HepG2 (cell line): ENCODE results near the gene ZNF831. TPM values are rescaled to one million over a fixed set of nuclear protein-coding genes. Genes with fewer than 3 reads are reported as not detected.

Experiments
- ATAC-seq: fragments of 200-7000 bp; cut with Tn5 transposase; 3 replicates; pipeline ENCODE4 v1.9.1; 2020; ENCODE audit warnings: mild to moderate bottlenecking, moderate library complexity
- BruUV-seq: library from RNA; stranded (reverse); fragments of 400-500 nt; replicated peaks from 2 replicates; lab custom pipeline; 2021; lab: Mats Ljungman, UMichigan
- CTCF ChIA-PET: fragments of 300-600 bp; formaldehyde crosslinking; extraction: SDS; loops from one replicate; lab custom pipeline; 2021; ENCODE audit warnings: low total read pairs, inconsistent platforms, low intra/inter-chr PET ratio; lab: Yijun Ruan, JAX
- POLR2A ChIA-PET: fragments of 350-600 bp; sonication (Branson Sonifier 250); formaldehyde crosslinking; loops from one replicate; lab custom pipeline; 2020; ENCODE audit warnings: antibody characterized with exemption, inconsistent platforms; lab: Yijun Ruan, JAX
- DNase-seq: peaks from one replicate; pipeline ENCODE4 v3.0.0-alpha.2; 2015; ENCODE audit warnings: low spot score
- FAIRE-seq: peaks from 3 replicates; lab custom pipeline; 2011; peaks lifted over from hg19 to GRCh38; lab: Jason Lieb, UNC
- H2AFZ ChIP-seq: one replicate; pipeline ENCODE4 v1.6.1; 2011; ENCODE audit warnings: low read length, inconsistent platforms
- H3K27ac ChIP-seq: fragments of 300-600 bp; 3 replicates; pipeline ENCODE4 v1.8.0; 2011; ENCODE audit warnings: mixed run types, mild to moderate bottlenecking, mixed read lengths, low read length, inconsistent platforms; ENCODE audit not compliant: insufficient read depth; ENCODE audit errors: extremely low read length
- H3K27me3 ChIP-seq, 2 experiments: fragments of 200-600 bp in 1 of 2; 2 replicates in 1 of 2; 3 replicates in 1 of 2; pipeline versions ENCODE4 v1.6.0 to v1.8.0; 2011; ENCODE audit warnings: low read length in 2 of 2, mild to moderate bottlenecking in 2 of 2, moderate library complexity in 2 of 2, inconsistent platforms in 1 of 2; ENCODE audit not compliant: insufficient read depth in 2 of 2, control insufficient read depth in 1 of 2
- H3K36me3 ChIP-seq, 2 experiments: fragments of 200-600 bp in 1 of 2; replicated peaks in 1 of 2; 2 replicates in 1 of 2; 3 replicates in 1 of 2; pipeline versions ENCODE4 v1.5.1 to v1.8.0; 2011; ENCODE audit warnings: low read length in 2 of 2, inconsistent platforms in 1 of 2; ENCODE audit not compliant: insufficient read depth in 2 of 2, control insufficient read depth in 1 of 2
- H3K4me1 ChIP-seq: 2 replicates; pipeline ENCODE4 v1.5.1; 2012; ENCODE audit warnings: low read length, inconsistent platforms; ENCODE audit not compliant: insufficient read depth
- H3K4me2 ChIP-seq: 2 replicates; pipeline ENCODE4 v1.6.0; 2011; ENCODE audit warnings: low read depth, low read length, inconsistent platforms
- H3K4me3 ChIP-seq, 3 experiments: fragments of 200-600 bp in 1 of 3; sonication (generic), shearing (Covaris generic) in 1 of 3; replicated peaks in 1 of 3; 2 replicates each; pipeline ENCODE4 v1.5.1; 2011 to 2016; ENCODE audit warnings: low read length in 3 of 3, inconsistent platforms in 2 of 3, low read depth in 2 of 3, mild to moderate bottlenecking in 2 of 3, control low read depth in 1 of 3, mixed read lengths in 1 of 3; ENCODE audit not compliant: insufficient read depth in 1 of 3
- H3K79me2 ChIP-seq: one replicate; pipeline ENCODE4 v1.6.1; 2011; ENCODE audit warnings: low read length, inconsistent platforms; ENCODE audit not compliant: insufficient read depth
- H3K9ac ChIP-seq: 2 replicates; pipeline ENCODE4 v1.6.0; 2011; ENCODE audit warnings: mild to moderate bottlenecking, low read depth, low read length, inconsistent platforms; ENCODE audit not compliant: insufficient read depth
- H3K9me3 ChIP-seq: 2 replicates; pipeline ENCODE4 v1.5.1; 2012; ENCODE audit warnings: mild to moderate bottlenecking, low read length
- H4K20me1 ChIP-seq: 2 replicates; pipeline ENCODE4 v1.6.0; 2011; ENCODE audit warnings: inconsistent platforms, mild to moderate bottlenecking, low read length, moderate library complexity; ENCODE audit not compliant: insufficient read depth
- ASH2L ChIP-seq: fragments of 300-600, 200-600 bp; sonication (generic); IDR thresholded peaks from 2 replicates; pipeline ENCODE4 v1.7.0; 2017; ENCODE audit warnings: low read depth, mild to moderate bottlenecking, moderate library complexity, mixed read lengths, low read length; ENCODE audit not compliant: insufficient read length
- CREB1 ChIP-seq, 2 experiments: fragments of 450-650 bp in 1 of 2; IDR thresholded peaks; 2 replicates each; pipeline ENCODE4 v1.6.1; 2016 to 2017; ENCODE audit warnings: control low read depth in 1 of 2, mild to moderate bottlenecking in 1 of 2, missing compliant biosample characterization in 1 of 2, missing genetic modification characterization in 1 of 2
- GATAD2A ChIP-seq: IDR thresholded peaks from 2 replicates; pipeline ENCODE4 v1.6.1; 2016
- GPN1 ChIP-seq: sonication (generic); formaldehyde crosslinking; IDR thresholded peaks from 2 replicates; pipeline ENCODE4 v1.5.1; 2020; ENCODE audit warnings: missing genetic modification reagents, borderline replicate concordance
- HBP1 ChIP-seq: IDR thresholded peaks from 2 replicates; pipeline ENCODE4 v1.6.1; 2016; ENCODE audit warnings: low read depth, control low read depth
- JUN ChIP-seq: sonication (generic); formaldehyde crosslinking; IDR thresholded peaks from 2 replicates; pipeline ENCODE4 v1.4.0; 2020; ENCODE audit warnings: mild to moderate bottlenecking, missing genetic modification reagents
- KDM1A ChIP-seq: IDR thresholded peaks from 2 replicates; pipeline ENCODE4 v1.6.1; 2016; ENCODE audit warnings: missing compliant biosample characterization
- KLF15 ChIP-seq: sonication (generic); formaldehyde crosslinking; IDR thresholded peaks from 2 replicates; pipeline ENCODE4 v1.8.1; 2023; ENCODE audit warnings: borderline replicate concordance, mild to moderate bottlenecking, inconsistent platforms, missing genetic modification reagents, mixed read lengths
- ONECUT2 ChIP-seq: sonication (generic); formaldehyde crosslinking; IDR thresholded peaks from 2 replicates; pipeline ENCODE4 v1.4.0; 2020; ENCODE audit warnings: missing genetic modification reagents
- RBFOX2 ChIP-seq: fragments of 200-400 bp; formaldehyde crosslinking; IDR thresholded peaks from 2 replicates; pipeline ENCODE4 v1.6.1; 2017; ENCODE audit warnings: low read depth, mild to moderate bottlenecking, low read length
- THRA ChIP-seq: sonication (generic); formaldehyde crosslinking; IDR thresholded peaks from 2 replicates; pipeline ENCODE4 v1.4.0; 2020; ENCODE audit warnings: missing genetic modification reagents, borderline replicate concordance
- ZNF24 ChIP-seq: fragments of 450-650 bp; IDR thresholded peaks from 2 replicates; pipeline ENCODE4 v1.6.1; 2017; ENCODE audit warnings: antibody characterized with exemption, mild to moderate bottlenecking
- ZNF350 ChIP-seq: sonication (generic); formaldehyde crosslinking; IDR thresholded peaks from 2 replicates; pipeline ENCODE4 v1.4.0; 2020; ENCODE audit warnings: mild to moderate bottlenecking, low read depth, missing genetic modification reagents, borderline replicate concordance
- ZNF598 ChIP-seq: sonication (generic); formaldehyde crosslinking; IDR thresholded peaks from 2 replicates; pipeline ENCODE4 v1.5.1; 2020; ENCODE audit warnings: mild to moderate bottlenecking, missing genetic modification reagents, borderline replicate concordance
- ZNF770 ChIP-seq: sonication (generic); formaldehyde crosslinking; IDR thresholded peaks from 2 replicates; pipeline ENCODE4 v1.5.0; 2020; ENCODE audit warnings: mild to moderate bottlenecking, missing genetic modification reagents
- ZNF792 ChIP-seq: IDR thresholded peaks from 2 replicates; pipeline ENCODE4 v1.6.1; 2016
- ZNF800 ChIP-seq: sonication (generic); formaldehyde crosslinking; IDR thresholded peaks from 2 replicates; pipeline ENCODE4 v1.4.0; 2020; ENCODE audit warnings: missing genetic modification reagents
- WGBS: methylation state at CpG from one replicate; pipeline ENCODE4 v1.1.6; 2017; ENCODE audit warnings: low lambda C conversion rate; 5-methylcytosine and 5-hydroxymethylcytosine counted together
- in situ Hi-C: cut with HindIII; loops from 2 replicates; pipeline ENCODE4 v1.10.0; 2017; ENCODE audit warnings: low pct_unique_long_range_greater_than_20kb; ENCODE audit not compliant: extremely low pct_ligation_motif_present
- intact Hi-C: fragments of 100-400 bp; cut with micrococcal nuclease; formaldehyde crosslinking; loops from one replicate; pipeline ENCODE4 v1.10.0; 2022; ENCODE audit not compliant: unreplicated experiment
- polyA plus RNA-seq, 8 experiments: library from polyadenylated mRNA; depleted of rRNA in 3 of 8; stranded (reverse) in 7 of 8; unstranded in 1 of 8; fragments of >200 nt; fragmentation: Illumina TruSeq in 4 of 8; extraction: Trizol in 4 of 8; gene quantifications; 2 replicates each; pipeline versions ENCODE4 v1.2.1 to v1.2.3, GENCODE V29; 2011 to 2016; ENCODE audit warnings: low read depth in 4 of 8, missing spikeins in 1 of 8, mixed read lengths in 1 of 8; ENCODE audit not compliant: insufficient read depth in 1 of 8
- total RNA-seq, 5 experiments: library from RNA; depleted of rRNA; stranded (reverse); fragments of >200 nt; fragmentation: Illumina TruSeq; extraction: Trizol; gene quantifications; 2 replicates each; pipeline ENCODE4 v1.2.3, GENCODE V29; 2016; ENCODE audit warnings: low read depth in 1 of 5

ZNF831 gene
- total and polyA plus RNA-seq, 2 of the 13 experiments (the other 11 are each of a cell fraction or from before 2014, with no cell fraction given): not detected

GRCh38 chr20:59150821-59151251, 12.8 kb upstream of the ZNF831 start:
- no peak overlapping the region for H3K27ac ChIP-seq
- POLR2A ChIA-PET: no interaction called here
- no TSS peak for BruUV-seq
- no peak overlapping the region for H3K4me3 ChIP-seq
- H3K9ac ChIP-seq: no peak overlapping the region
- H2AFZ ChIP-seq: no peak overlapping the region
- intact Hi-C loops: no loop called here
- no peak overlapping the region for H3K4me2 ChIP-seq
- no peaks in the 10 kb centered on the region for H3K79me2 ChIP-seq
- H3K27me3 ChIP-seq: peaks cover under 1 to 64% of the 10 kb centered on the region in 2 experiments; a peak in 4 of 5 replicates
- no peak for TF ChIP-seq RBFOX2
- TF ChIP-seq ASH2L: no peak
- no peak for TF ChIP-seq ZNF792
- TF ChIP-seq KLF15 (CRISPR knock-in tag): no peak
- TF ChIP-seq GPN1: no peak
- TF ChIP-seq THRA: no peak
- TF ChIP-seq HBP1 (CRISPR knock-in tag): no peak
- TF ChIP-seq ZNF24: no peak
- TF ChIP-seq GATAD2A: no peak
- no peak for TF ChIP-seq ZNF350 (CRISPR knock-in tag)
- no peak for TF ChIP-seq CREB1 (IDR thresholded peaks at IDR 0.05)
- no peak for TF ChIP-seq CREB1 (CRISPR knock-in tag; IDR thresholded peaks at IDR 0.05)
- no peak for TF ChIP-seq ONECUT2
- TF ChIP-seq ZNF598 (CRISPR knock-in tag): no peak
- no peak for TF ChIP-seq ZNF800
- no peak for TF ChIP-seq JUN (CRISPR knock-in tag)
- no peak for TF ChIP-seq KDM1A (CRISPR knock-in tag)
- no peak for TF ChIP-seq ZNF770 (CRISPR knock-in tag)
- FAIRE-seq (no peak), DNase-seq (no peak), ATAC-seq (no peak)
- H3K36me3 ChIP-seq: no peaks in the 10 kb centered on the region
- CTCF ChIA-PET: no interaction called here
- H3K9me3 ChIP-seq: no peaks in the 10 kb centered on the region
- H4K20me1 ChIP-seq: peaks cover 3% of the 10 kb centered on the region; the same call in 1 of the 2 replicates
- H3K4me1 ChIP-seq: no peaks in the 10 kb centered on the region
- in situ Hi-C loops: no loop called here
- WGBS: 34% methylated on average over 13 of the region's 13 CpGs
